NCI-H146 treated with DMSO at 0.1 percent for 48 hours (cell line): ENCODE results near the gene PTGR1.

Experiments used
- DNase-seq: peaks from one replicate; lab custom pipeline; 2025; ENCODE audit not compliant: unreplicated experiment; lab: John Stamatoyannopoulos, UW

PTGR1 gene

GRCh38 chr9:111548623-111549022 is 50.8 kb downstream of the PTGR1 start:
- no peak for DNase-seq

- no peak for DNase-seq
Observed at GRCh38 chr9:111542497-111543254, 56.8 kb downstream of the PTGR1 start.

- no peak for DNase-seq
Observed at GRCh38 chr9:111533099-111533790, 66.2 kb downstream of the PTGR1 start.

GRCh38 chr9:111531716-111532115 is 67.7 kb downstream of the PTGR1 start:
- DNase-seq: no peak

- no peak for DNase-seq
Observed at GRCh38 chr9:111529787-111530186, 69.7 kb downstream of the PTGR1 start.

- DNase-seq: no peak
Observed at GRCh38 chr9:111527347-111527746, 72.1 kb downstream of the PTGR1 start.

- peak; percentile 62 for DNase-seq
Observed at GRCh38 chr9:111525056-111525977, 74.1 kb downstream of the PTGR1 start, which contains the start of gene ZNF483. ZNF483 (plus strand) TSS chr9:111525179; CDS start chr9:111527396, 2,217 bp downstream.

GRCh38 chr9:111524731-111525055 is 74.8 kb downstream of the PTGR1 start:
- DNase-seq: peak; percentile 24

- DNase-seq: no peak
Observed at GRCh38 chr9:111516061-111516465, 83.4 kb downstream of the PTGR1 start.

- no peak for DNase-seq
Observed at GRCh38 chr9:111514967-111515366, 84.5 kb downstream of the PTGR1 start.
